Activated CD8-positive, alpha-beta T cell treated with anti-CD3 and anti-CD28 coated beads for 36 hours (primary cell): ENCODE measurements around the gene TBL1XR1. TPM values are rescaled to one million over a fixed set of nuclear protein-coding genes. Genes with fewer than 3 reads are reported as not detected.

ENCODE experiments used
- ATAC-seq: fragments of 200-7000 bp; cut with Tn5 transposase; one replicate; pipeline ENCODE4 v1.10.0; 2021; ENCODE audit warnings: mild to moderate bottlenecking, moderate library complexity
- CTCF ChIA-PET: fragments of 350-600 bp; sonication (Branson Sonifier 250); formaldehyde crosslinking; loops from one replicate; lab custom pipeline; 2021; ENCODE audit warnings: antibody characterized with exemption; lab: Charles Lee
- POLR2A ChIA-PET: fragments of 350-600 bp; sonication (Branson Sonifier 250); formaldehyde crosslinking; loops from one replicate; lab custom pipeline; 2021; ENCODE audit warnings: antibody characterized with exemption; lab: Charles Lee
- DNase-seq: peaks from one replicate; pipeline ENCODE4 v3.0.0-alpha.2; 2020
- H3K27ac Mint-ChIP-seq: one replicate; pipeline ENCODE4 v1.8.0; 2021; ENCODE audit warnings: mild to moderate bottlenecking, mixed read lengths
- H3K27me3 Mint-ChIP-seq: one replicate; pipeline ENCODE4 v1.8.0; 2021; ENCODE audit warnings: mixed read lengths
- H3K36me3 Mint-ChIP-seq: one replicate; pipeline ENCODE4 v1.8.0; 2021; ENCODE audit warnings: low read depth, mixed read lengths
- H3K4me1 Mint-ChIP-seq: one replicate; pipeline ENCODE4 v1.8.0; 2021; ENCODE audit warnings: low read depth, mixed read lengths
- H3K4me3 Mint-ChIP-seq: one replicate; pipeline ENCODE4 v1.8.0; 2021; ENCODE audit warnings: mild to moderate bottlenecking, moderate library complexity, mixed read lengths
- H3K9me3 Mint-ChIP-seq: one replicate; pipeline ENCODE4 v1.8.0; 2021; ENCODE audit warnings: mixed read lengths
- CTCF ChIP-seq: fragments of 200-600 bp; IDR thresholded peaks from one replicate; pipeline ENCODE4 v1.8.0; 2022; ENCODE audit warnings: antibody characterized with exemption, mild to moderate bottlenecking
- intact Hi-C: fragments of 100-400 bp; cut with micrococcal nuclease; formaldehyde crosslinking; loops from one replicate; pipeline ENCODE4 v1.10.0; 2022
- total RNA-seq, 2 experiments: library from RNA; stranded (reverse); gene quantifications; one replicate each; pipeline ENCODE4 v1.2.3, GENCODE V29; 2021

The TBL1XR1 gene
- total RNA-seq, 2 experiments from 2014 or later, result 153 to 158 TPM

- POLR2A ChIA-PET, result interaction anchor here (1.0 kb wide), 1 partner anchor 14 kb away, joined by 3 read pairs; no protein-coding TSS in a partner anchor
- peaks cover 2% of the 10 kb centered on the region for H3K9me3 Mint-ChIP-seq
- no peak overlapping the region for H3K4me3 Mint-ChIP-seq
- no peak for ATAC-seq
- peaks cover 70% of the 10 kb centered on the region for H3K4me1 Mint-ChIP-seq
- no peak for TF ChIP-seq CTCF
- no peak for DNase-seq
- intact Hi-C loops, result no loop called here
- CTCF ChIA-PET, result no interaction called here
- H3K36me3 Mint-ChIP-seq, result peaks cover 46% of the 10 kb centered on the region
- no peaks in the 10 kb centered on the region for H3K27me3 Mint-ChIP-seq
- peak overlapping the region; percentile 23 for H3K27ac Mint-ChIP-seq
These were observed 65.2 kb downstream of the TBL1XR1 start for GRCh38 chr3:177131927-177132636.

GRCh38 chr3:177127008-177127407, 70.3 kb downstream of the TBL1XR1 start:
- Mint-ChIP-seq H3K27ac (no peak overlapping the region), H3K4me3 (no peak overlapping the region), H3K9me3 (peaks cover 4% of the 10 kb centered on the region)

GRCh38 chr3:177126015-177126773, 71.1 kb downstream of the TBL1XR1 start:
- Mint-ChIP-seq H3K4me3 (no peak overlapping the region), H3K36me3 (peaks cover 42% of the 10 kb centered on the region), H3K27me3 (no peaks in the 10 kb centered on the region), H3K4me1 (peaks cover 85% of the 10 kb centered on the region), H3K9me3 (peaks cover 4% of the 10 kb centered on the region), H3K27ac (no peak overlapping the region)
- intact Hi-C loops, result no loop called here
- CTCF ChIA-PET, result interaction anchor here (2.0 kb wide), 1 partner anchor 70 kb away, joined by 4 read pairs; no protein-coding TSS in a partner anchor
- TF ChIP-seq CTCF, result no peak
- no peak for DNase-seq
- no peak for ATAC-seq
- POLR2A ChIA-PET, result interaction anchor here (0.6 kb wide), 1 partner anchor 454 kb away, joined by 3 read pairs; no protein-coding TSS in a partner anchor

More at GRCh38 chr3:177127008-177127407, 70.3 kb downstream of the TBL1XR1 start:
- ChIA-PET CTCF (no interaction called here), POLR2A (no interaction called here)
- no peak for TF ChIP-seq CTCF
- intact Hi-C loops, result no loop called here
- Mint-ChIP-seq H3K27me3 (no peaks in the 10 kb centered on the region), H3K36me3 (peaks cover 44% of the 10 kb centered on the region), H3K4me1 (peaks cover 87% of the 10 kb centered on the region)
- DNase-seq (no peak), ATAC-seq (no peak)

DNA sequence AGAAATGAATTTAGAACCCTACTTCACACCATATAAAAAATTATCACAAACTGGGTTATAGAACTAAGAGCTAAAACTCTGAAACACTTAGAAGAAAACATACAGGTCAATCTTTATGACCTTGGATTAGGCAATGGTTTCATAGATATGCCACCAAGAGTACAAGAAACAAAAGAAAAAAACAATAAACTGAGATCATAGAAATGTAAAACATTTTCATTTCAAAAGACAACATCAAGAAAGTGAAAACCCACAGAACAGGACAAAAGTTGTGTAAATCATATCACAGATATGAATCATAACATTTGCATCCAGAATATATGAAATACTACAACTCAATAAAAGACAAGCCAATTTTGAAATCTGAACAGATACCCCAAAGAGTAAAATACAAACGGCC, 72.4 kb downstream of the TBL1XR1 start:
- Mint-ChIP-seq H3K4me1 (peaks cover 83% of the 10 kb centered on the region), H3K27me3 (no peaks in the 10 kb centered on the region), H3K27ac (peak overlapping the region; percentile 47), H3K9me3 (peaks cover 4% of the 10 kb centered on the region), H3K36me3 (peaks cover 32% of the 10 kb centered on the region), H3K4me3 (no peak overlapping the region)
- ChIA-PET CTCF (interaction anchor here (2.0 kb wide), 1 partner anchor 71 kb away, joined by 4 read pairs; no protein-coding TSS in a partner anchor), POLR2A (interaction anchor here (1.9 kb wide), 1 partner anchor 26 kb away, joined by 4 read pairs; no protein-coding TSS in a partner anchor)
- DNase-seq (no peak), ATAC-seq (peak; percentile 30)
- TF ChIP-seq CTCF, result no peak
- intact Hi-C loops, result no loop called here
